VCaP (cell line): Measurements from ENCODE around the gene PRR15.
"Not testable (repeated sequence)": the region's sequence is repeated elsewhere in the genome, so short reads cannot be mapped to it uniquely, and the experiment has no call there.

ENCODE experiments used
- H3K27ac ChIP-seq: fragments of 450-650 bp; 2 replicates; pipeline ENCODE4 v1.5.1; 2017
- TF ChIP-seq, protein P1 (sequence below): fragments of 450-650 bp; conservative IDR thresholded peaks from 2 replicates; pipeline ENCODE4 v1.5.1; 2017; ENCODE audit warnings: mild to moderate bottlenecking, moderate library complexity

PRR15 gene, protein sequence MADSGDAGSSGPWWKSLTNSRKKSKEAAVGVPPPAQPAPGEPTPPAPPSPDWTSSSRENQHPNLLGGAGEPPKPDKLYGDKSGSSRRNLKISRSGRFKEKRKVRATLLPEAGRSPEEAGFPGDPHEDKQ

DNA sequence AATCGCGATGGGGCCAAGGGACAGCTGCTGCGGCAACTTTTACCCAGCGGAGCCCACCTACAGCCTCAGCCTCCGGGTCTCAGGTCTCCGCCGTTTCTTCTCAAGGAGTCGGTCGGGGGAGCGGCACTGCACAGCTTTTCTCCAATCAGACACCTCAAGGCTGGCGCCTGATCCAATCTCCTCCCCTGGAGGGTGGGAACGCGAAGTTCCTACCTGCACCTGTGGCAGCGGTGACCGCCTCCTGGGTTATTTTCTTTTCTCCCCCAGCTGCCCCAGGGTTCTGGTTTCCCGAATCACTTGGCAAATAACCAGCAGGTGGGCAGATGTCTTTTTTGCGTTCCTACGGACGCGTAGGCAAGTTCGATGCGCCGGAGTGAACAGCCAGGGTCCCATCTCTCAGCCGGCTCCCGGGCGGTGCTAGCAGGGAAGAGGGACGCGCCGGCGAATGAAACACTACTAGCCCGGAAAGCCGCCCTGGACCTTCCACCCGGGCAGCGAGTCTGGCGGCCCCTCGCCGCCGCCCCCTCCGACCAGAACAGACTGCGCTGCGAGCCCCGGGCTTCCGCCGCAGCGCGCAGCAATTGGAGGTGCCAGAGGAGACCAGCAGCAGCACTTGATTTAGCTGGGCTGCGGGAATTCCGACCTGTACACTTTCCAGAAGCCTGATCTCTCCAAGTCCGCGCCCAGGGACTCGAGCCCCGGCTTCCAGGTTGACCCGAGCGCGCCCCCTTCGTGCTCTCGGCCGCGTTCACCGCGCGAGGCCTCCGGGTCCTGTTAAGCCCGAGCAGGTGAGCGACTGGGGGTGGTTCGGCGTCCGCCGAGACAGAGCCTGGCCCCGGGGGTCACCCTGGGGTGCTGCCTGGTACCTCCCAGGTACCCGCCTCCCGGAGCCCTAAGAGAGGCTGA, at the start of gene PRR15:
TSS of gene PRR15 (plus strand) at position 246 of the 906 bp plus-strand sequence. CDS start 2,495 bp downstream, outside the sequence.
- H3K27ac ChIP-seq, result no peak within 1 kb of the TSS; the same call in 1 of the 2 replicates
- TF ChIP-seq, protein P1, sequence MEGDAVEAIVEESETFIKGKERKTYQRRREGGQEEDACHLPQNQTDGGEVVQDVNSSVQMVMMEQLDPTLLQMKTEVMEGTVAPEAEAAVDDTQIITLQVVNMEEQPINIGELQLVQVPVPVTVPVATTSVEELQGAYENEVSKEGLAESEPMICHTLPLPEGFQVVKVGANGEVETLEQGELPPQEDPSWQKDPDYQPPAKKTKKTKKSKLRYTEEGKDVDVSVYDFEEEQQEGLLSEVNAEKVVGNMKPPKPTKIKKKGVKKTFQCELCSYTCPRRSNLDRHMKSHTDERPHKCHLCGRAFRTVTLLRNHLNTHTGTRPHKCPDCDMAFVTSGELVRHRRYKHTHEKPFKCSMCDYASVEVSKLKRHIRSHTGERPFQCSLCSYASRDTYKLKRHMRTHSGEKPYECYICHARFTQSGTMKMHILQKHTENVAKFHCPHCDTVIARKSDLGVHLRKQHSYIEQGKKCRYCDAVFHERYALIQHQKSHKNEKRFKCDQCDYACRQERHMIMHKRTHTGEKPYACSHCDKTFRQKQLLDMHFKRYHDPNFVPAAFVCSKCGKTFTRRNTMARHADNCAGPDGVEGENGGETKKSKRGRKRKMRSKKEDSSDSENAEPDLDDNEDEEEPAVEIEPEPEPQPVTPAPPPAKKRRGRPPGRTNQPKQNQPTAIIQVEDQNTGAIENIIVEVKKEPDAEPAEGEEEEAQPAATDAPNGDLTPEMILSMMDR, result no peak

DNA sequence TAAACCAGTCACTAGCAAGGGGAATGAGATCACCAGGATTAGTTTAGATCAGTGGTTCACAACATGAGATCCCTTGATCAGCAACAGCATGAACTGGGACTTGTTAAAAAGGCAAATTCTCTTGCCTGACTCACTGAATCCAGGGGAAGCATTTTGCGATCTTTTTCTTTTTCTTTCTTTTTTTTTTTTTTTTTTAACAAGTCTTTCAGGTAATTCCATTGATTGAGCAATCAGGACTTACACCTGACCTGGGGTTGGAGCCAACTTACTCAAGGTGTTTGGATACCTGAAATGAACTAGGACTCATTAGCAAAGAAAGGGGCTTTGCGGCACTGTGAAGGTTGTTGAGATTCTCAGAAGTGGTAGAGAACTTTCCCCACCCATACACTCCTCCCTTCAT, 47.1 kb upstream of the PRR15 start:
- H3K27ac ChIP-seq, result no peak overlapping the region
- TF ChIP-seq, protein P1, result no peak

DNA sequence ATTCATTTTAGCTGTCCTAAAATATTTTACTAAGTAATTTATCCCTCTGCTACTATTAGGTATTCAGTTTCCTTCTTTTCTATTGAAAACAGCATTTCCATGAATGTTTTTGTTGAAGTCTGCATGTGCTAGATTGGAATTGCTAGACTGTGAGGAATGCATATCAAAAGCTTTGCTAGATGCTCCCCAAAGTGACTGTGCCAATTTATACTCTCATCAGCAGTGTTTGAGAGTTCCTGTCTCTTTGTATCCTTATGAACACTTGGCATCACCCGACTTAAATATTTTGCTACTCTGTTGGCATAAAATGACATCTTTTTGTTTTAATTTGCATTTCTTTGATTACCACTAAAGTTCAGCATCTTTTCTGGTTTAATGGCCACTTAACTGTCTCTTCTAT, 45.0 kb upstream of the PRR15 start:
- no peak overlapping the region for H3K27ac ChIP-seq
- TF ChIP-seq, protein P1, result no peak

DNA sequence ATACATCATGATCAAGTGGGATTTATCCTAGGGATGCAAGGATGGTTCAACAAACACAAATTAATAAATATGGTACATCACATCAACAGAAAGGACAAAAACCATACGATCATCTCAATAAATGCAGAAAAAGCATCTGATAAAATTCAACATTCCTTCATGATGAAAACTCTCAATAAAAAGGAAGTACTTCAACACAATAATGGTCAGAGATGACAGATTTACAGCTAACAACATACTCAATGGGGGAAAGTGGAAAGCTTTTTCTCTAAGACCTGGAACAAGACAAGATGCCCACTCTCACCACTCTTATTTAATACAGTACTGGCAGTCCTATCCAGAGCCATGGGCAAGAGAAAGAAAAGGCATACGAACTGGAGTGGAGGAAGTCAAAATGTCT, 39.9 kb upstream of the PRR15 start:
- TF ChIP-seq, protein P1, result no peak
- H3K27ac ChIP-seq, result no peak overlapping the region

DNA sequence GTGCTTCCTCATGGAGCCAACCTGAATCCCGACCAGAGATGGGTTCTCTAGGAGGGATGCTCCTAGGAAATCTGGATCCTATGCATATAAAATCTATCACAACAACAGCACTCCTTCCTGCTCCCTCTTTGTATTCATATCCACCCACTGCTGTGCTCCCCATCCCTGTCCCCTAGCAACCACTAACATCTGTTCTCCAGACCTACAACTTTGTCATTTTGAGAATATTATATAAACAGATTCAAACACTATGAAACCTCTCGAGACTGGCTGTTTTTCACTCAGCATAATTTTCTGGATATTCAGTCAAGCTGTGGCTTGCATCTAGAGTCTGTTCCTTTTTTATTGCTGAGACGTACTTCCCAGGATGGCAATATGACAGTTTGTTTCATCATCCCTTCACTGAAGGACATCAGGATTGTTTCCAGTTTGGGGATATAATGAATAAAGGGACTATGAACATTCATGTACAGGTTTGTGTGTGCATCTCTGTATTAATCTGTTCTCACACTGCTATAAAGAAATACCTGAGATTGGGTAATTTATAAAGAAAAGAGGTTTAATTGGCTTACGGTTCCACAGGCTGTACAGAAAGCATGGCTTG, 36.0 kb upstream of the PRR15 start:
- TF ChIP-seq, protein P1, result no peak
- H3K27ac ChIP-seq, result no peak overlapping the region

DNA sequence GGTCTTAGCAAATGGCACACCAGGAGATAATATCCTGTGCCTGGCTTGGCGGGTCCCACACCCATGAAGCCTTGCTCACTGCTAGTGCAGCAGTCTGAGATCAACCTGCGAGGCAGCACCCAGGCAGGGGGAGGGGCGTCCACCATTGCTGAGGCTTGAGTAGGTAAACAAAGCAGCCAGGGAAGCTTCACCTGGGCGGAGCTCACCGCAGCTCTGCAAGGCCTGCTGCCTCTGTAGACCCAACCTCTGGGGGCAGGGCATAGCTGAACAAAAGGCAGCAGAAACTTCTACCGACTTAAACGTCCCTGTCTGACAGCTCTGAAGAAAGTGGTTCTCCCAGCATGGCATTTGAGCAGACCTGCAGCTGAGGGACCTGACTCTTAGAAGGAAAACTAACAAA, 35.1 kb upstream of the PRR15 start:
- not testable (repeated sequence) for H3K27ac ChIP-seq

DNA sequence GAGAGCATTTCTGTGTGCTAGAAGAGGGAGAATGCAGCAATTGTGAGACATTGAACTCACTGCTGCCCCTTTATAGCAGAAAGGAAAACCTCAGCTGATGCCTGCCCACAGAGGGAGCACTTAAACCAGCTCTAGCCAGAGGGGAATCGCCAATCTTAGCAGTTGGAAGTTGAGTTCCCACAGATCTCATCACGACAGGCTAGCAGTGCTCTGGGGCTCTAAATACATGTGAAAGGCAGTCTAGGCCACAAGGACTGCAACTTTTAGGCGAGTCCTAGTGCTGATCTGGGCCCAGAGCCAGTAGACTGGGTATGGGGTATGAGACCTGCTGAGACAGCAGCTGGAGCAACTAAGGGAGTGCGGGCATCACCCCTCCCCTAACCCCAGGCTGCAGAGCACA, 25.2 kb upstream of the PRR15 start:
- H3K27ac ChIP-seq, result no peak overlapping the region
- TF ChIP-seq, protein P1, result no peak
